Thymus (tissue), 11 donors: ENCODE data around the gene RHEX. TPM values are rescaled to one million over a fixed set of nuclear protein-coding genes. Genes with fewer than 3 reads are reported as not detected.

Experiments used
- DNase-seq, 9 donors: peaks; one replicate each; pipeline ENCODE4 v3.0.0-alpha.2; 2013; ENCODE audit warnings: low spot score in 9 of 9, low read depth in 6 of 9, missing footprints in 1 of 9
- H3K27ac ChIP-seq, 2 donors: one replicate each; pipeline ENCODE4 v1.5.1; 2013; ENCODE audit warnings: control low read depth in 1 of 2, low read depth in 1 of 2, low read length in 1 of 2, mild to moderate bottlenecking in 1 of 2, moderate library complexity in 1 of 2
- H3K27me3 ChIP-seq, 2 donors: one replicate each; pipeline ENCODE4 v1.5.1; 2013; ENCODE audit warnings: low read length in 1 of 2; ENCODE audit not compliant: control insufficient read depth in 2 of 2, insufficient read depth in 1 of 2
- H3K36me3 ChIP-seq, 2 donors: one replicate each; pipeline ENCODE4 v1.5.1; 2013; ENCODE audit warnings: low read length in 1 of 2, mild to moderate bottlenecking in 1 of 2, moderate library complexity in 1 of 2; ENCODE audit not compliant: control insufficient read depth in 2 of 2, insufficient read depth in 2 of 2
- H3K4me1 ChIP-seq, 2 donors: one replicate each; pipeline ENCODE4 v1.5.1; 2013; ENCODE audit warnings: low read length in 2 of 2; ENCODE audit not compliant: control insufficient read depth in 2 of 2, insufficient read depth in 2 of 2
- H3K4me3 ChIP-seq, 2 donors: one replicate each; pipeline ENCODE4 v1.5.1; 2013; ENCODE audit warnings: low read length in 2 of 2, control low read depth in 1 of 2, mild to moderate bottlenecking in 1 of 2
- H3K9me3 ChIP-seq, 2 donors: one replicate each; pipeline ENCODE4 v1.5.1; 2013; ENCODE audit warnings: low read length in 1 of 2, mild to moderate bottlenecking in 1 of 2; ENCODE audit not compliant: control insufficient read depth in 2 of 2, insufficient read depth in 1 of 2
- WGBS: extraction: QIAGEN DNeasy Blood & Tissue Kit; methylation state at CpG from one replicate; pipeline ENCODE4 v1.1.7; 2013; 5-methylcytosine and 5-hydroxymethylcytosine counted together
- polyA plus RNA-seq: library from polyadenylated mRNA; stranded (reverse); fragments of 200-250 nt; gene quantifications from one replicate; pipeline ENCODE4 v1.2.3, GENCODE V29; 2013
- total RNA-seq: library from RNA; stranded (reverse); fragments of 120-200 nt; gene quantifications from one replicate; pipeline ENCODE4 v1.2.4, GENCODE V29; 2013
- donor health status: healthy.

The RHEX gene
- total and polyA plus RNA-seq, 2 donors = 1.7 to 3.6 TPM

DNA sequence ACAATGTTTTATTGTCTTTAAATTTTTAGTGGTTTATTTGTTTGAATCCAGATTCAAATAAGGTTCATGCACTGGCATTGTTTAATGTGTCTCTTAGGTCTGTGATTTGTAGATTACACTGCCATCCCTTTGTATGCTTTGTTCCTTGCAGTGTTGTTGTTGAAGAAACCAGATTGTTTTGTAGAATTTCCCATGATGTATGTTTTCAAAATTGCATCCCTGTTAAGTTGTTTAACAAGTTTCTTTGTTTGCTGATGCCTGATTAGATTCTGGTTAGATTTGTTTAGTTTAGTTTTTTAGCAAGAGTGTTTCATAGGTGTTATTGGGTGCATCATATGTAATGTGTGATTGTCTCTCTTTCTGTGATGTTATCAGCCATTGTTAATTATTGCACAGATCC, 69.7 kb downstream of the RHEX start:
- H3K9me3 ChIP-seq = peaks cover 0 to 4% of the 10 kb centered on the region in 2 donors
- H3K27me3 ChIP-seq = peaks cover 5 to 15% of the 10 kb centered on the region in 2 donors
- H3K4me3 ChIP-seq = no peak overlapping the region
- no peak for DNase-seq
- H3K36me3 ChIP-seq = no peaks in the 10 kb centered on the region
- no peak overlapping the region for H3K27ac ChIP-seq
- H3K4me1 ChIP-seq = peaks cover 0 to 4% of the 10 kb centered on the region in 2 donors

DNA sequence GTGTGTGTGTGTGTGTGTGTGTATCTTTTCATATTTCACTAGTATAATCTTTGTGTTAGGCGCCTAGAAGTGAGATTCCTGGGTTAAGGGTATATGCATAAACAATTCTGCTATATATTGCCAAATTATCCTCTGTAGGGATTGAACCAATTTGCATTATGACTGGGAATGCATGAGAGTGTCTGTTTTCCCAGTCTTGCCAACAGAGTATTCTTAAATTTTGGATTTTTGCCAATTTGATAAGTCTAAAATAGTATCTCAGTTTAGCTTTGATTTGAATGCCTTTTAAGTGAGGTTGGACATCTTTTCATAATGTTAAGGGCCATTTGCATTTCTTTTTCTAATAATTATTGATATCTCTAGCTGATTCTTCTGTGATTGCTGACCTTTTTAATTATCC, 72.4 kb downstream of the RHEX start:
- no peaks in the 10 kb centered on the region for H3K36me3 ChIP-seq
- no peak overlapping the region for H3K4me3 ChIP-seq
- H3K4me1 ChIP-seq = no peaks in the 10 kb centered on the region
- no peak for DNase-seq
- 97% methylated on average over 1 of the region's 1 CpG for WGBS
- no peak overlapping the region for H3K27ac ChIP-seq
- H3K9me3 ChIP-seq = no peaks in the 10 kb centered on the region
- H3K27me3 ChIP-seq = peaks cover 0 to 2% of the 10 kb centered on the region in 2 donors

DNA sequence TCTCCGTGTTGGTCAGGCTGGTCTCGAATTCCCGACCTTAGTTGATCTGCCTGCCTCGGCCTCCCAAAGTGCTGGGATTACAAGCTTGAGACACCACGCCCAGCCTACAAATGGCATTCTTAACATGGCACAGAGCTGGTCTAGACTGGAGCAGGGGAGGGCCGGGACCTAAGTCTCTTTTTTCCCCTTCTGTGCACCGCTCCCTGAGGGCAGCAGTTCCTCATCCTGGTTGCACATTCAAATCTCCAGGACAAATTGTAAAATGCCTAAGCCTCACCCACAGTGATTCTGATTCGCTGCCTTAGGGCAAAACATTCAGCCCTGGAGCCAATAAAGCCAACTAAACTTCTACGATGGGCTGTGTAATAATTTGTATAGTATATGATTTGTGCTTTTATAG, 74.4 kb downstream of the RHEX start:
- Histone ChIP-seq H3K9me3 (no peaks in the 10 kb centered on the region), H3K36me3 (no peaks in the 10 kb centered on the region), H3K4me3 (no peak overlapping the region), H3K27ac (no peak overlapping the region), H3K27me3 (peaks cover 0 to 2% of the 10 kb centered on the region in 2 donors), H3K4me1 (no peaks in the 10 kb centered on the region)
- 95% methylated on average over 9 of the region's 9 CpGs for WGBS
- no peak for DNase-seq

- Histone ChIP-seq H3K4me3 (no peak overlapping the region), H3K4me1 (no peaks in the 10 kb centered on the region), H3K27me3 (peaks cover 0 to 2% of the 10 kb centered on the region in 2 donors), H3K9me3 (no peaks in the 10 kb centered on the region), H3K36me3 (no peaks in the 10 kb centered on the region), H3K27ac (no peak overlapping the region)
- whole genome bisulfite sequencing = 86% methylated on average over 4 of the region's 4 CpGs
- DNase-seq = no peak
Measured at GRCh38 chr1:206128196-206128595, 75.2 kb downstream of the RHEX start.

DNA sequence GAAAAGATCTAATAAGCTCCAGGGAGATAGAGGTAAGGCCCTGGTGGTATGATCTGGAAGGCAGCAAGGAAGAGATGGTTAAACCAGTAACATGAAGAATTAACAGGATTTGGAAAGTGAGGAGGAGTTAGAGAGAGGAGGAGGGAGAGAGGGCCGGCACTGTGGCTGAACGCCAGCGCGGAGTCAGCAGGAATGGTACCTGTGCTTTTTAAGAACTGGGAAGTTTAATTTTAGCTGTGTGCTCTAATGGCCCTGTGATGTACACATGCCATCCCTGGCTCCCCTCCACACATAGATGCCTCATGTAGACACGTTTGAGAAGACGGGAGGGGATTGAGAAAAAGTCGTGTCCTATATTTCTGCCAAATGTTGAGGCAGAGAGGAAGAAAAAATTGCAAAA, 78.1 kb downstream of the RHEX start:
- Histone ChIP-seq H3K27me3 (peaks cover 0 to 2% of the 10 kb centered on the region in 2 donors), H3K36me3 (no peaks in the 10 kb centered on the region), H3K4me1 (no peaks in the 10 kb centered on the region), H3K27ac (no peak overlapping the region), H3K9me3 (no peaks in the 10 kb centered on the region), H3K4me3 (no peak overlapping the region)
- WGBS = 96% methylated on average over 7 of the region's 7 CpGs
- no peak for DNase-seq

DNA sequence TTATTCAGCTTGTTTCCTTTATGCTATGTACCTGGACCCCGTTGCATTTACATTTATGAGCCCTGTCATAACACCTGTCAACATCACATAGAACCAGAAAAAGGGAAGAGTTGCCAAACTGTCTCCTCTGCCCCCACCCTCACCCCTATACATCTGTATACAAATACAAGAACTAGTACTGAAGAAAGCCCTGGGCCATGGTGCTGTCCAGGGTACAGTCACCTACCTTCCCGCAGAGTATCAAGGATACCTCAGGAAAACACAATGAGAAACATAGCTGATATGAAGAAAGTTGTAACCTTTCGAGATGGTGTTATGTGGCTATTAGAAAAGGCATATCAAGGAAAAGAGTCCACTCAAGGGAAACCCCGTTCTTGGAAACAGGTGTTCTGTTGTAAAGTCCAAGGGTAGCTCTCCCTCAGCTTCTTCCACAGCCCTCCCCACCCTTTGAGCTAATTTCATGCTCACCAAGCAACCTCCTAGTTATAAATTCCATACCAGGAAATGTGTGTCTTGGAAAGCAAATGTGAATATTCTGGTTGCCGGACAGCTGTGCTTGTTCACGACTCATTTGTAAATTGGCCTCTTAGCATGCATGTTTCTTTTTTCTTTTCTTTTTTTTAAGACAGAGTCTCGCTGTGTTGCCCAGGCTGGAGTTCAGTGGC, 80.9 kb downstream of the RHEX start:
- no peaks in the 10 kb centered on the region for H3K9me3 ChIP-seq
- H3K36me3 ChIP-seq = no peaks in the 10 kb centered on the region
- no peak for DNase-seq
- WGBS = 96% methylated on average over 7 of the region's 7 CpGs
- no peaks in the 10 kb centered on the region for H3K27me3 ChIP-seq
- no peak overlapping the region for H3K4me3 ChIP-seq
- H3K27ac ChIP-seq = no peak overlapping the region
- no peaks in the 10 kb centered on the region for H3K4me1 ChIP-seq

GRCh38 chr1:206135248-206135647, 82.3 kb downstream of the RHEX start:
- DNase-seq = no peak
- WGBS = 98% methylated on average over 2 of the region's 2 CpGs
- no peaks in the 10 kb centered on the region for H3K9me3 ChIP-seq

GRCh38 chr1:206136241-206136640, 83.3 kb downstream of the RHEX start:
- 94% methylated on average over 2 of the region's 2 CpGs for WGBS
- Histone ChIP-seq H3K4me3 (no peak overlapping the region), H3K9me3 (no peaks in the 10 kb centered on the region), H3K36me3 (no peaks in the 10 kb centered on the region), H3K27me3 (no peaks in the 10 kb centered on the region), H3K4me1 (peaks cover 0 to 6% of the 10 kb centered on the region in 2 donors), H3K27ac (no peak overlapping the region)
- DNase-seq = no peak

More at GRCh38 chr1:206135248-206135647, 82.3 kb downstream of the RHEX start:
- Histone ChIP-seq H3K27me3 (no peaks in the 10 kb centered on the region), H3K36me3 (no peaks in the 10 kb centered on the region), H3K4me1 (no peaks in the 10 kb centered on the region), H3K27ac (no peak overlapping the region), H3K4me3 (no peak overlapping the region)

- Histone ChIP-seq H3K9me3 (no peaks in the 10 kb centered on the region), H3K4me3 (no peak overlapping the region), H3K27me3 (no peaks in the 10 kb centered on the region), H3K36me3 (no peaks in the 10 kb centered on the region), H3K4me1 (peaks cover 0 to 11% of the 10 kb centered on the region in 2 donors), H3K27ac (no peak overlapping the region)
- WGBS = 82% methylated on average over 3 of the region's 3 CpGs
- DNase-seq = no peak
Measured at GRCh38 chr1:206142011-206142410, 89.0 kb downstream of the RHEX start.
